Activated CD8-positive, alpha-beta memory T cell treated with anti-CD3 and anti-CD28 coated beads for 36 hours (primary cell): ENCODE measurements around the gene METAP1D. TPM values are rescaled to one million over a fixed set of nuclear protein-coding genes. Genes with fewer than 3 reads are reported as not detected.
"Not testable (repeated sequence)": the region's sequence is repeated elsewhere in the genome, so short reads cannot be mapped to it uniquely, and the experiment has no call there.

Experiments
- CTCF ChIA-PET: fragments of 350-600 bp; sonication (Branson Sonifier 250); formaldehyde crosslinking; loops from one replicate; lab custom pipeline; 2021; ENCODE audit warnings: antibody characterized with exemption; lab: Charles Lee
- POLR2A ChIA-PET: fragments of 350-600 bp; sonication (Branson Sonifier 250); formaldehyde crosslinking; loops from one replicate; lab custom pipeline; 2021; ENCODE audit warnings: antibody characterized with exemption; lab: Charles Lee
- total RNA-seq, 2 experiments: library from RNA; stranded (reverse); gene quantifications; one replicate each; pipeline ENCODE4 v1.2.3, GENCODE V29; 2021

METAP1D gene
- total RNA-seq, 2 experiments from 2014 or later = 8.2 to 8.4 TPM

DNA sequence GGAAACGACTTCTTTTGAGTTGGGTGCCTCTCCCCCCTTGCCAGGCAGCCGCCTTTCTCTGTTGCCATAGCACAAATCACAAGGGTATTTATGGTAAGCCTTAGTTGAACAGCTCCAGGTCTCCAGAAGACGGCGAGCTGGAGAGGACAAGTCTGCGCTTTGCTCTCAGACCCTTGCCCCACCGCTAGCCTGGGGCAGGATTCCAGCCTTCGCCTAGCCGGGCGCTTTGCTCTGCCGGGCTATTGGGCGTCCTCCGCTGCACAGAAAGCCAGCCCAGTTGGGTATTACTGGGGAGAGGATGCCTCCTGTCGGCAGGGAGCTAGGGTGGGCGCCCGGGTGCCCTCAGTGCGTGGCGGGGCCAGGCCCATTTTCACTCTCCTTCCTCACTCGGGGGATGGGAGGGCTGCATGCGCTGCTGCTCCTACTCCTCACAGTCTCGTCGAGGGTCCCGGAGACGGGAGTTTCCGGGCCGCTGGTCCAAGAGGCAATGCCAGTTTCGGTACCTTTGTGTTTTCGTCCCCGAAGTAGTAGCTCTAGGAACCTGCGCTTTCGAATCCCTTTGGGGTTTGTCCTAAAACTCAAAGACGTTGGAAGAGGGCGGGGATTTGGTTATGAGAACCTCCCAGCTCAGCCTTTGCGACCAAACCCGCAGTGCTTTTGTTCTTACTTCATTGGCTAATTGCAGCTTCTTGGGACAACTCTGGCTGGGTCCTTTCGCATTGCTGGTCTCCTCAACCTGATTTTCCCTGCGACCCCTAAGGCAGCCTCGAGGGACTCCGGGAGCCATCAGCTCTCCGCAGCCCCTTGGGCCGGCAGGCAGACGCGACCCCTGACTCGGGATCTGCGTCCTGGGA, 106.6 kb downstream of the METAP1D start:
- POLR2A ChIA-PET = no interaction called here
- CTCF ChIA-PET = interaction anchor here (0.7 to 1.8 kb wide), 10 partner anchors 8 to 507 kb away, joined by 3 to 6 read pairs (median 4); no protein-coding TSS in a partner anchor

DNA sequence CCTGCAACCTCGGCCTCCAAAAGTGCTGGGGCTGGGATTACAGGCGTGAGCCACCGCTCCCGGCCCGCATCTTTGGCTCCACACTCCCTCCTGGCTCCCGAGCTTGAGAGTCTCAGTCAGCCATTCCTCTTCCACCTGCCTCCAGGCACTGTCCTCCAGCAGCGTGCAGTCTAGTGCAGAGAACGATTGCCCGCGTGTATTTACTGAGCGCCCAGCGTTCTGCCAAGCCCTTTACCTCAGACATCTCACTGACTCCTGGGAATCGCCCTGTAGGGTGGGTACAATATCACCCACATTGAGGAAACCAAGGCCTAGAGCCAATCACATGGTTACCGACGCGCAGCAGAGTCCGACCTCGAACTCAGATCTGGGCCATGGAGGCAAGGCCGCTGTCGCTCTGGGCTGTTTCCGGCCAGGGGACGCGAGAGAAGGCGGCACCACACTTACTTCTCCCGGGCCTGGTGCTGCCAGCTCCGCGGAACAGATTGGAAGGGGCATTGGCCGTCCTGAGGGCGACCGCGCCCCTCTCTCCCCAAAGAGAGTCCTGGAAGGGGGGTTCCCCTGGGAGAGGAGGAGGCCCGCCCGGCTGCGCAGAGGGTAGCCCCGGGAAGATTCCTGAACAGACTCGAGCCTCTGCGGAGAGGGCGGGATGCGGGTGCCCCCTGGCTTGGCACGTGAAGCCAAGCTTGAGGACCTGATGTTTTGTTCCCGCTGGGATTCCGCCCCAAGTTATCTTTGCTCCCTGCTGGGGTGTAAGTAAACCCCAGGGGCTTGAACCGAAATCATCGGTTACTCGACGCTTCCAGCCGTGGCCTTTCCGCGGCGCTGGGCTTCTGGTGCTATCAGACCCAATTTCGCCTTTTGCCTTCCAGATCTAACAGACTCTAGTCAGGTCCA, 108.2 kb downstream of the METAP1D start:
- POLR2A ChIA-PET = interaction anchor here (0.7 kb wide), 1 partner anchor 354 kb away, joined by 10 read pairs; no protein-coding TSS in a partner anchor
- CTCF ChIA-PET = interaction anchor here (1.5 kb wide), 1 partner anchor 21 kb away, joined by 3 read pairs; no protein-coding TSS in a partner anchor

- POLR2A ChIA-PET = no interaction called here
- CTCF ChIA-PET = no interaction called here
These were observed 108.8 kb downstream of the METAP1D start for GRCh38 chr2:172108587-172108930.

DNA sequence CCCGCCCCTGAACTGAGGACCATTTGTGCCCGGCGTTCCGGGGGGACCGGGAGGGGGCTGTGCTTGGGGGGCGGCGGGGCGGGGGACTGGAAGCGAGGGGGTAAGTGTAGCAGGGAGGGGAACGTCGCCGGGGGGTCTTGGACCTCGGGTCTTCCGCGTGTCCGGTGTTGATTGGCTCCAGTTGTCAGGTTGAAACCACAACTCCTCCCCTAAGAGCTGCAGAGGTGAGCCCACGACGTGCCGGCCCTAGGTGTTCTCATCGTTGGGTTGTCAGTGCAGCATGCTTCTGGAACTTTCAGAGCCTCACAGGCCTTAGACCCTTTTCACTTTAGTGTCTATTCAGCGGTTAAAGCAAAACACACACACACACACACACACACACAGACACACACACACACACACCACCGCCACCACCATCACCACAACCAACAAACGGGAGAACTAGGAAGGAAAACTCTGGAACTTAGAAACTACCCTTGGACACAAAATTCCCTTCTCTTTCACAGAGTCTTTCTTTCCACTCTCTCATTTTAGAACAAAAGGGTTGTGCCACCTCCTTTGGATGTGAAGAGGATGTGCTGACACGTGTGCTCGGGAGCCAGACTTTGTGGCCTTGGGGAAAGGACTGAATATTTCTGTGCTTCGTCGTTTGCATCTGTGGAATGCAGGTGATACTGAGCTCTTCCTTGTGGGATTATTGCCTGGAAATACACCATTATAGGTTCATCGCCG, 109.7 kb downstream of the METAP1D start:
- ChIA-PET CTCF (no interaction called here), POLR2A (no interaction called here)

DNA sequence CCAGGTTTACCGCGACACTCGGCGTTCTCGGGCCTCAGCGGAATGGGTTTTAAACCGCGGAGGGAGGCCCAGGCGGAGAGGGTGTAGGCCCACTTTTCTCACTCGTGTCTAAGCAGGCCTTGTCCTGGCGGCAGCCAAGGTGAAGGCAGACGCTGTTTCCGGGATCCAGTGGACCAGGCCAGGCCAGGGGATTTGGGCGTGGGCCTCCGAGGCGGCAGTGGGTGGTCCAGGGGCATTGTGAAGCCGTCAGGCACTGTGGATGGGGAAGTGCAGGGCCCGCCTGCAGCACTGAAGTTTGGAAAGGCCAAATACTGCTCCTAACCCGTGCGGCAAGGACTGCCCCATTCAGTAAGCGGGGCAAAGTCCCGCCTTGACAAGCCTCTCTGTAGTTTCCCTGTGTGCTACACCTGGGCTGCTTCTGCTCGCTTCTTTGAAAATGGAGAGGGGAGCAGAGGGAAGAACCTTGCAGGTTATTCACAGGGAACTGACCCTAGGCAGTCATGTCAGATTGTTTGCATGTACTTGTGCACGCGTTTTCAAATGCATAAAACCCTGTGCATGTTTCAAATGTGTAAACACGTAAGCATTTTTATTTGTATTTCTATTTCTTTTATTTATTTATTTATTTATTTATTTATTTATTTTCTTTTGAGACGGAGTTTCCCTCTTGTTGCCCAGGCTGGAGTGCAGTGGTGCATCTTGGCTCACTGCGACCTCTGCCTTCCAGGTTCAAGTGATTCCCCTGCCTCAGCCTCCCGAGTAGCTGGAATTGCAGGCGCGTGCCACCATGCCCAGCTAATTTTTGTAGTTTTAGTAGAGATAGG, 110.4 kb downstream of the METAP1D start:
- ChIA-PET CTCF (no interaction called here), POLR2A (no interaction called here)

- ChIA-PET POLR2A (no interaction called here), CTCF (interaction anchor here (0.5 to 1.0 kb wide), 3 partner anchors 331 to 407 kb away, joined by 3 to 4 read pairs (median 3); no protein-coding TSS in a partner anchor)
These were observed 113.9 kb downstream of the METAP1D start for GRCh38 chr2:172113617-172114016.

- POLR2A ChIA-PET = not testable (repeated sequence)
These were observed 114.4 kb downstream of the METAP1D start for GRCh38 chr2:172114176-172114575.

DNA sequence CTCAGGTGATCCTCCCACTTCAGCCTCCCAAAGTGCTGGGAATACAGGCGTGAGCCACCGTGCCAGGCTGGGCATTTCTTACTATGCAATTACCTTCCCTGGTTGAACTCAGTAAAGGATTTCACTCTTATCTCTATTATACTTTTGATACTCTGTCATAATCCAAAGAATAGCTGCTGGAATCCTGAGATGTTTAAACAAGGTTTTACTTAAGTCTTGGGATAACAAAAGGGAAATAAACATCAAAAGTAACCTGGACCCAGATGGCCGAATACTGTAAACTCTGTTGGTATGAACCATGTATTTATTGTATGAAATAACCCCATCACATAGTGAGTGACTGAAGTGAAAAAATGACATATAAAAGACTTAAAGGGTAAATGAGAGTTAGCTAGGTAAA, 114.8 kb downstream of the METAP1D start:
- ChIA-PET CTCF (interaction anchor here (1.0 to 1.3 kb wide), 2 partner anchors 8 to 408 kb away, joined by 3 to 4 read pairs; no protein-coding TSS in a partner anchor), POLR2A (no interaction called here)

More at GRCh38 chr2:172114176-172114575, 114.4 kb downstream of the METAP1D start:
- CTCF ChIA-PET = interaction anchor here (0.7 to 1.3 kb wide), 3 partner anchors 8 to 407 kb away, joined by 3 to 4 read pairs (median 3); no protein-coding TSS in a partner anchor

- CTCF ChIA-PET = interaction anchor here (1.3 kb wide), 1 partner anchor 11 kb away, joined by 3 read pairs; no protein-coding TSS in a partner anchor
- POLR2A ChIA-PET = interaction anchor here (0.6 kb wide), 1 partner anchor 461 kb away, joined by 3 read pairs; no protein-coding TSS in a partner anchor
These were observed 116.4 kb downstream of the METAP1D start for GRCh38 chr2:172116107-172116506.

- POLR2A ChIA-PET = no interaction called here
- CTCF ChIA-PET = interaction anchor here (2.2 kb wide), 1 partner anchor 8 kb away, joined by 7 read pairs; no protein-coding TSS in a partner anchor
These were observed 119.3 kb downstream of the METAP1D start for GRCh38 chr2:172119089-172119488.

GRCh38 chr2:172120118-172120517, 120.4 kb downstream of the METAP1D start:
- POLR2A ChIA-PET = no interaction called here
- CTCF ChIA-PET = interaction anchor here (0.6 kb wide), 1 partner anchor 13 kb away, joined by 3 read pairs; no protein-coding TSS in a partner anchor

GRCh38 chr2:172128484-172128883, 128.7 kb downstream of the METAP1D start:
- ChIA-PET POLR2A (no interaction called here), CTCF (interaction anchor here (1.1 kb wide), 1 partner anchor 422 kb away, joined by 3 read pairs; no protein-coding TSS in a partner anchor)

- CTCF ChIA-PET = no interaction called here
- POLR2A ChIA-PET = no interaction called here
These were observed 129.7 kb downstream of the METAP1D start for GRCh38 chr2:172129404-172129803.

Other genes with a start within 250 kb of the METAP1D start
- 10 to 100 TPM; 23.8 to 27.3 TPM for gene SLC25A12, start 105.7 kb upstream of the METAP1D start, total RNA-seq
- gene HAT1, start 77.5 kb upstream of the METAP1D start, total RNA-seq = 10 to 100 TPM; 84.4 to 88.7 TPM
- not detected for gene DLX1, start 85.6 kb downstream of the METAP1D start, total RNA-seq
- gene DLX2, start 102.9 kb downstream of the METAP1D start, total RNA-seq = not detected